HUES48 (cell line): ENCODE measurements around the gene HSDL2.

Experiments used
- H3K27ac ChIP-seq: one replicate; pipeline ENCODE4 v1.7.0; 2013; ENCODE audit warnings: low read depth, low read length, inconsistent platforms
- H3K27me3 ChIP-seq: 2 replicates; pipeline ENCODE4 v1.6.1; 2013; ENCODE audit warnings: mild to moderate bottlenecking, low read length; ENCODE audit not compliant: control insufficient read depth, insufficient read depth
- H3K36me3 ChIP-seq: 2 replicates; pipeline ENCODE4 v1.6.1; 2013; ENCODE audit warnings: low read length; ENCODE audit not compliant: control insufficient read depth, insufficient read depth
- H3K4me1 ChIP-seq: 2 replicates; pipeline ENCODE4 v1.6.1; 2013; ENCODE audit warnings: mild to moderate bottlenecking, low read length; ENCODE audit not compliant: control insufficient read depth, insufficient read depth
- H3K4me3 ChIP-seq: 2 replicates; pipeline ENCODE4 v1.5.1; 2013; ENCODE audit warnings: mild to moderate bottlenecking, low read depth, low read length
- H3K9ac ChIP-seq: 2 replicates; pipeline ENCODE4 v1.6.1; 2013; ENCODE audit warnings: mild to moderate bottlenecking, low read depth, low read length, moderate library complexity
- H3K9me3 ChIP-seq: 2 replicates; pipeline ENCODE4 v1.6.1; 2013; ENCODE audit warnings: low read length; ENCODE audit not compliant: control insufficient read depth, insufficient read depth

Gene HSDL2

GRCh38 chr9:112447283-112447761 is 67.4 kb downstream of the HSDL2 start:
- Histone ChIP-seq H3K27me3 (no peaks in the 10 kb centered on the region), H3K4me3 (no peak overlapping the region), H3K4me1 (no peaks in the 10 kb centered on the region), H3K27ac (no peak overlapping the region), H3K9ac (no peak overlapping the region), H3K36me3 (no peaks in the 10 kb centered on the region), H3K9me3 (no peaks in the 10 kb centered on the region)

- no peaks in the 10 kb centered on the region for H3K27me3 ChIP-seq
- no peaks in the 10 kb centered on the region for H3K4me1 ChIP-seq
- H3K9ac ChIP-seq: no peak overlapping the region
- H3K4me3 ChIP-seq: no peak overlapping the region
- H3K36me3 ChIP-seq: peaks cover 23% of the 10 kb centered on the region
- H3K27ac ChIP-seq: no peak overlapping the region
- H3K9me3 ChIP-seq: peaks cover 7% of the 10 kb centered on the region; the same call in 1 of the 2 replicates
These were observed 82.9 kb downstream of the HSDL2 start for GRCh38 chr9:112462855-112463254.

DNA sequence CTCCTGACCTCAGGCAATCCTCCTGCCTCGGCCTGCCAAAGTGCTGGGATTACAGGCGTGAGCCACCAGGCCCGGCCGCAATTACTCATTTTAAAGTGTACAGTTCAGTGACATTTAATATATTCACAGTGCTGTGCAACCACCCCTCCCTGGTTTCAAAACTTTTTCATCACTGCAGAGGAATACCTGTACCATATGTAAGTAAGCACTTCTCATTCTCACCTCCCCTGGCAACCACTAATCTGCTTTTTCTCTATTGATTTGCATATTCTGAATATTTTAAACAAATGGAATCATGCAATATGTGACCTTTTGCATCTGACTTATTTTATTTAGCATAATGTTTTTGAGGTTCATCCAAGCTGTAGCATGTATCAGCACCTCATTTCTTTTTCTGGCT is 85.4 kb downstream of the HSDL2 start:
- H3K9ac ChIP-seq: no peak overlapping the region
- H3K4me3 ChIP-seq: no peak overlapping the region
- H3K27ac ChIP-seq: no peak overlapping the region
- H3K27me3 ChIP-seq: no peaks in the 10 kb centered on the region
- H3K9me3 ChIP-seq: peaks cover 7% of the 10 kb centered on the region; the same call in 1 of the 2 replicates
- H3K4me1 ChIP-seq: no peaks in the 10 kb centered on the region
- peaks cover 12% of the 10 kb centered on the region; the same call in 1 of the 2 replicates for H3K36me3 ChIP-seq

DNA sequence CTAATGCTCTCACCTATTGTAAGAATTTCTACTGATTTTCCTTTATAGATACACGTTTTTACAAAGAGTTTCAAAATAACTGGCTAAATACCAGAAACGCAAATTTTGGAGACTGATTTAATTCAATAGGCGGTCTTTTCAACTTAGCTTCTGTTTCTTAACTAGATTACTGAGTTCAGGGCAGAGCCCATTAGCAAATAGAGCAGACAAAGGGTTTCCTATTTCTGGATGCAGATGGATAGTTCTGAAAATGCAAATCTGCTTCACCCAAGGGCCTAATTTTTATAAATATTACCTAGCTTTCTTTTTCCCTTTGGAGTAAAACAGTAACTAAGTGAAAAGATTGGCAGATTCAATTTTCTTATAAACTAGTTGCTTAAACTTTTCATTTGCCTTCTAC is 93.1 kb downstream of the HSDL2 start:
- Histone ChIP-seq H3K27me3 (no peaks in the 10 kb centered on the region), H3K4me3 (no peak overlapping the region), H3K36me3 (peaks cover 10% of the 10 kb centered on the region; the same call in 1 of the 2 replicates), H3K4me1 (peaks cover 17% of the 10 kb centered on the region), H3K9me3 (peaks cover 4% of the 10 kb centered on the region; the same call in 1 of the 2 replicates), H3K27ac (no peak overlapping the region), H3K9ac (no peak overlapping the region; the same call in 1 of the 2 replicates)

- no peak overlapping the region for H3K9ac ChIP-seq
- H3K4me1 ChIP-seq: peaks cover 17% of the 10 kb centered on the region
- H3K36me3 ChIP-seq: peaks cover 10% of the 10 kb centered on the region; the same call in 1 of the 2 replicates
- H3K4me3 ChIP-seq: no peak overlapping the region
- H3K27me3 ChIP-seq: no peaks in the 10 kb centered on the region
- H3K27ac ChIP-seq: no peak overlapping the region
- peaks cover 4% of the 10 kb centered on the region; the same call in 1 of the 2 replicates for H3K9me3 ChIP-seq
These were observed 94.1 kb downstream of the HSDL2 start for GRCh38 chr9:112473986-112474385.

- peaks cover 9% of the 10 kb centered on the region; the same call in 1 of the 2 replicates for H3K36me3 ChIP-seq
- no peaks in the 10 kb centered on the region for H3K27me3 ChIP-seq
- H3K4me1 ChIP-seq: peaks cover 17% of the 10 kb centered on the region
- no peak overlapping the region for H3K9ac ChIP-seq
- H3K27ac ChIP-seq: no peak overlapping the region
- H3K9me3 ChIP-seq: peaks cover 4% of the 10 kb centered on the region; the same call in 1 of the 2 replicates
- H3K4me3 ChIP-seq: no peak overlapping the region
These were observed 95.4 kb downstream of the HSDL2 start for GRCh38 chr9:112475318-112475717.

DNA sequence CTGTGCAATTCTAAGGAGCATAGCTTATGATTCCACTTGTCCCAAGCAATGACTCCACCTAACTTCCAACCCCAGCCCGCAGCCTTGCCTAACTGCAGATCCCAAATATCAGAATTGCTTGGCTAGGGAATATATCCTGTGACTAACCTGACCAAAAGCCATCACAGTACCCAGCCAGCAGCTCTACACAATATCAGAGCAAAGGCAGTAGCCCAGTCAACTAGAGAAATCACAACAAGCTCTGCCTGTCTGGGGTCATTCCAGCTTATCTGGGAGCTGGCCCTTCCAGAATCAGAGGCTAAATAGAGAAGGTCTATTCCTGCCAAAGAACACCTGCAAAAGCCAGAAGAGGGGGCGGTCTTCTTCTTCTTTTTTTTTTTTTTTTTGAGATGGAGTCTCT is 97.4 kb downstream of the HSDL2 start:
- Histone ChIP-seq H3K36me3 (peaks cover 6% of the 10 kb centered on the region; the same call in 1 of the 2 replicates), H3K27me3 (no peaks in the 10 kb centered on the region), H3K9ac (no peak overlapping the region), H3K4me1 (peaks cover 10% of the 10 kb centered on the region), H3K27ac (no peak overlapping the region), H3K4me3 (no peak overlapping the region), H3K9me3 (peaks cover 4% of the 10 kb centered on the region; the same call in 1 of the 2 replicates)

- H3K27ac ChIP-seq: no peak overlapping the region
- peaks cover 4% of the 10 kb centered on the region; the same call in 1 of the 2 replicates for H3K9me3 ChIP-seq
- H3K36me3 ChIP-seq: peaks cover 9% of the 10 kb centered on the region; the same call in 1 of the 2 replicates
- H3K4me3 ChIP-seq: no peak overlapping the region
- no peaks in the 10 kb centered on the region for H3K4me1 ChIP-seq
- H3K9ac ChIP-seq: no peak overlapping the region
- H3K27me3 ChIP-seq: no peaks in the 10 kb centered on the region
These were observed 99.3 kb downstream of the HSDL2 start for GRCh38 chr9:112479221-112479620.

DNA sequence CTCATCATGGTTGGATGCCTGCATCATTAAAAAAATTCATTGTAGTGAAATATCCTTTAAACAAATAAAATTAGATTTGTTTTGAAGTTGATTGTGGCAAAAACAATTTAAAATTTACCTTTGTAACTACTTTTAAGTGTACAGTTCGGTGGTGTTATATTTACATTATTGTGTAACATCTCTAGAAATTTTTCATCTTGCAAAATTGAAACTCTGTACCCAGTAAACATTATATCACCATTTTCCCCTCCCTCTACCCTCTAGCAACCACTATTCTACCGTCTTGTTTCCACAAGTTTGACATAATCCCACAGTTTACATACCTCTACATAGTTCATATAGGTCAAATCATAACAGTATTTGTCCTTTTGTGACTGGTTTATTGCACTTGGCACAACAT is 104.7 kb downstream of the HSDL2 start:
- H3K9ac ChIP-seq: no peak overlapping the region
- H3K36me3 ChIP-seq: 0 out of 2 replicates have a peak, but pooled peaks cover 5% of the 10 kb centered on the region
- H3K4me1 ChIP-seq: peaks cover 17% of the 10 kb centered on the region
- no peak overlapping the region for H3K4me3 ChIP-seq
- no peaks in the 10 kb centered on the region for H3K9me3 ChIP-seq
- no peaks in the 10 kb centered on the region for H3K27me3 ChIP-seq
- H3K27ac ChIP-seq: no peak overlapping the region

DNA sequence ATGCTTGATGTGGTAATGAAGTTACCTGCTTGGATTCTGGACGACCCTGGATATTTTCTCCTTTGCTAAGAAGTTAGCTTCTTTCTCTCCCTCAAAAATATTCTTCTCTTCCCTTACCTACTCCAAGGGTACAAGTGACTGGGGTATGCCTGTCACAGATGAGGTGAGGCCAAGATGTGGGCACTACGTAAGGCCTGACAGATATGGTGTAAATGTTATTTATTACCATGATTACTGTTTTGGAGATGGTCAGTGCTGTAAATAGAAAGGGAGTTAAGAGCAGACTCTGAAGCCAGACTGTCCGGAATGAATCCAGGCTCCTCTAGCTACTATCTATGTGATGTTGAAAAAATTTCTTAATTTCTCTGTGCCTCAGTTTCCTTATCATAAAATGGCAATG is 105.7 kb downstream of the HSDL2 start:
- no peak overlapping the region for H3K27ac ChIP-seq
- H3K9ac ChIP-seq: no peak overlapping the region
- H3K9me3 ChIP-seq: no peaks in the 10 kb centered on the region
- no peaks in the 10 kb centered on the region for H3K27me3 ChIP-seq
- H3K36me3 ChIP-seq: 0 out of 2 replicates have a peak, but pooled peaks cover 5% of the 10 kb centered on the region
- H3K4me1 ChIP-seq: peaks cover 27% of the 10 kb centered on the region
- H3K4me3 ChIP-seq: peak overlapping the region; percentile 100

DNA sequence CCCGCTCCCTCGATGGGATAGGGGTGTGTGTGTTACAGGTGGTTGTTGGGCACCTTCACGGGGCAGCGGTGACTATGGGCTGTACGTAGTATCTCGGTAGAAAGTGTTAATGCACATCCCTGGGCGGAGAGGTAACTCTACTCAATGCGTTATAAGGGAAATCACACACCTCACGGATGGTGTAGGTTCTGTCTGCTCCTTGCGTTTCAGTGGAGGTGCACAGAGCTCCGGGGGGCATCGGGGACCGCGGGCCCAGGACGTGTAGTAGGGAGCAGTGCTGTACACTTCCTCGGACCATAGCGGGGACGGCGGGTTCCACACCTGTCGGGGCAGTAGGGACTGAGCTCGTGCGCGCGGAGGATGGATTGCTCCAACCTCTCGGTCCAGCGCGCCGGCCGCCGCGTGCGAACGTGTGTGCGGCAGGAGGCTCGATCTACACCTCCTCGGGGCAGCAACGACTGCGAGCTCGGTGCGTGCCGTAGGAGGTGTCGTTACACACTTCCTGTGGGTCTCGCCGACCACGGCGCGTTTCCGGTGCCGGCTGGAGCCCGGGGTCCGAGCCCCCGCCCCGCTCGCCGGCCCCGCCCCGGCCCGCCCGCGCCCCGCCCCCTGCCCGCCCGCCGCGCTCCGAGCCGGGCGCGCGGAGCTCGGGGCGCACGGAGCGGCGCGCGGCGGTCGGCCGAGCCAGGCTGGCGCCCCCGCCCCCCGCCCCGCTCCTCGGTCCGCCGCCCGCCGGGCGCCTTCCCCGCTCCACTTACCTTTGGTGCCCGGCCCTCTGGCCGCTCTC is 106.5 kb downstream of the HSDL2 start, which contains the start of gene KIAA1958:
TSS of gene KIAA1958 (plus strand) at position 607 of the 787 bp plus-strand sequence. CDS start 87,254 bp downstream, outside the sequence.
- H3K4me3 ChIP-seq: peak within 1 kb of the TSS; percentile 100
- 0 out of 2 replicates have a peak, but pooled peaks cover 5% of the 10 kb centered on the region for H3K36me3 ChIP-seq
- H3K27me3 ChIP-seq: no peaks in the 10 kb centered on the region
- H3K27ac ChIP-seq: peak within 1 kb of the TSS; percentile 93
- H3K9ac ChIP-seq: peak within 1 kb of the TSS; percentile 95
- H3K9me3 ChIP-seq: no peaks in the 10 kb centered on the region
- H3K4me1 ChIP-seq: peaks cover 35% of the 10 kb centered on the region
